Activated naive CD8-positive, alpha-beta T cell treated with anti-CD3 and anti-CD28 coated beads, Interleukin-2, amount 50 U/mL, for 24 hours (primary cell): Measurements from ENCODE around the gene PTPN5.

Experiments used
- ATAC-seq: fragments of 150-1000 bp; cut with Tn5 transposase; one replicate; pipeline ENCODE4 v1.10.0; 2021
- DNase-seq: peaks from one replicate; pipeline ENCODE4 v3.0.0; 2021
- H3K27ac Mint-ChIP-seq: one replicate; pipeline ENCODE4 v1.8.0; 2021; ENCODE audit warnings: mild to moderate bottlenecking, mixed read lengths
- H3K27me3 Mint-ChIP-seq: one replicate; pipeline ENCODE4 v1.8.0; 2021; ENCODE audit warnings: mixed read lengths
- H3K36me3 Mint-ChIP-seq: one replicate; pipeline ENCODE4 v1.8.0; 2021; ENCODE audit warnings: low read depth, mixed read lengths
- H3K4me1 Mint-ChIP-seq: one replicate; pipeline ENCODE4 v1.8.0; 2021; ENCODE audit warnings: mixed read lengths
- H3K4me3 Mint-ChIP-seq: one replicate; pipeline ENCODE4 v1.8.0; 2021; ENCODE audit warnings: mild to moderate bottlenecking, moderate library complexity, mixed read lengths
- H3K9me3 Mint-ChIP-seq: one replicate; pipeline ENCODE4 v1.8.0; 2021; ENCODE audit warnings: mixed read lengths

Gene PTPN5

DNA sequence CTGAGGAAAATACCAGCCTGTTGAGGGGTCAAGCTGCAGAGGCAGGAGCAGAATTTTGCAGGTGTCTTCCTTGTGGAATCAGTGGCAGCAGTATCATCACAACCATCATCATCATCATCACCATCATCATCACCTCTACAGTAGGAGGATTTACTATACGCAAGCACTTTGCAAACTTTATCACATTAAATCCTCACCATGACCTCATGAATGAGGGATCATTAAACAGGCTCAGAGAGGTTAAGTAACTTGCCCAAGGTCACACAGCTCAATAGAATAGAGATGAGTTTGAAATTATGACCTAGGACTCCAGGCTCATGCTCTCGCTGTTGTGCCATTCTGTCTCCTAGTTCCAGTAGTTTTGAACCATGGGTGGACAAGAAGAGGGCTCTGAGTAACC, 25.6 kb downstream of the PTPN5 start:
- no peaks in the 10 kb centered on the region for H3K36me3 Mint-ChIP-seq
- DNase-seq (no peak), ATAC-seq (no peak)
- H3K27ac Mint-ChIP-seq = no peak overlapping the region
- peaks cover 30% of the 10 kb centered on the region for H3K4me1 Mint-ChIP-seq
- H3K4me3 Mint-ChIP-seq = no peak overlapping the region
- H3K9me3 Mint-ChIP-seq = no peaks in the 10 kb centered on the region
- H3K27me3 Mint-ChIP-seq = peaks cover 8% of the 10 kb centered on the region

DNA sequence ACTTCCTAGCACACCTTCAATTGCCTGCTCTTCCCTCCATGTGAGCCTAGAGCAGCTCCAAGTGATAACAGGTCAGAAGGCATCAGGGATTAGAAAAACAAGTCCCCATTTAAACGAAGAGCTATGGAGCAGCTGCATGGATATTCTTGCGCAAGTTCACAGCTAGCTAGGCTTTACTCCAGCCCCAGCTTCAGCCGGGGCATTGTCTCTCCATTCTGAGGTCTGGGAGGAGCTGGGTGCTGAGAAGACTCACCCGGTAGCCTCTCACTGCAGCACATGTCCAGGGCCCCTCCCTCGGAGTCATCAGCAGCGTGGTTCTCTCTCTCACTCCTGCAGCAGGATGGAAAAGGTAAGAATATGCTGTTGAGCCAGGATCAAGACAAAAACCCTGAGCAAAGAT, 26.0 kb downstream of the PTPN5 start:
- H3K27ac Mint-ChIP-seq = no peak overlapping the region
- H3K27me3 Mint-ChIP-seq = peaks cover 8% of the 10 kb centered on the region
- DNase-seq = no peak
- H3K4me3 Mint-ChIP-seq = no peak overlapping the region
- H3K36me3 Mint-ChIP-seq = no peaks in the 10 kb centered on the region
- H3K9me3 Mint-ChIP-seq = no peaks in the 10 kb centered on the region
- no peak for ATAC-seq
- peaks cover 30% of the 10 kb centered on the region for H3K4me1 Mint-ChIP-seq

DNA sequence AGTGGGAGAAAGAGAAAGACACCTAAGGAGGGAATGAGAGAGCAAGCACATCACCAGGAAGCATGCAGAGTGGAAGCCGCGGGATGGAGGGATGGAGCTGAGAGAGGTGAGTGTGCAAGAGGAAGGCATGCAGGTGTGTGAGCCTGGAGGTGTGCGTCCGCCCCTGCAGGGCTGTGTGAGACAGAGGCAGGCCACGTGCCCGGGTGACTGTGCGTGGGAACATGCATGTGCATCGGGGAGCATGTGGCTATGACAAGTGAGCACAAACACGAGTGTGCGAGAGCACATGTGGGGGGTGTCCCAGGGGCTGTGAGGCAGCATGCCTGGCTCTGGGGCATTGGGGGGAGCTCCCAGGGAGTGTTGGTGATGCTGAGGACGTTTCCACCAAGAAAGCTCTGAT, 29.9 kb downstream of the PTPN5 start:
- Mint-ChIP-seq H3K4me3 (no peak overlapping the region), H3K27ac (no peak overlapping the region), H3K9me3 (no peaks in the 10 kb centered on the region), H3K36me3 (no peaks in the 10 kb centered on the region), H3K27me3 (peaks cover 5% of the 10 kb centered on the region), H3K4me1 (peaks cover 12% of the 10 kb centered on the region)
- DNase-seq = no peak
- ATAC-seq = no peak

DNA sequence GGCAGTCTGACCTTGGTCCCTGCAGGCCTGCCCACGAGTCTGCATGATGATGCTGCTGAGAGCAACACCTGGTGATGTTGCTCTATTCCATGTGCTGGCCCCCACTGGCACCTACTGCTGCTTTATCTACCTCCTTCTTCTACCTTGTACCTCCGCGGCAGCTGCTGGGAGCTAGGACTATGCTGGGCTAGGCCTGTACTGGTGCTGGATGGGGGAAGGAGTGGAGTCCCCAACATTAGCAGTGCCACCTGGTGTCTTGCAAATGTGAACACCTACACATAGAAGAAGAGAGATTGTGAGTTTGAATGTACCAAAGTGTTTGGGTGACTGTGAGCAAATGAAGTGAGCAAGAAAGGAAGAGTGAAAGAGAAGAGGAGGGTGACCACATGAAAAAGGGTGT, 30.5 kb downstream of the PTPN5 start:
- Mint-ChIP-seq H3K9me3 (no peaks in the 10 kb centered on the region), H3K4me1 (peaks cover 12% of the 10 kb centered on the region), H3K27me3 (peaks cover 5% of the 10 kb centered on the region), H3K36me3 (no peaks in the 10 kb centered on the region), H3K4me3 (no peak overlapping the region), H3K27ac (no peak overlapping the region)
- ATAC-seq (no peak), DNase-seq (no peak)

DNA sequence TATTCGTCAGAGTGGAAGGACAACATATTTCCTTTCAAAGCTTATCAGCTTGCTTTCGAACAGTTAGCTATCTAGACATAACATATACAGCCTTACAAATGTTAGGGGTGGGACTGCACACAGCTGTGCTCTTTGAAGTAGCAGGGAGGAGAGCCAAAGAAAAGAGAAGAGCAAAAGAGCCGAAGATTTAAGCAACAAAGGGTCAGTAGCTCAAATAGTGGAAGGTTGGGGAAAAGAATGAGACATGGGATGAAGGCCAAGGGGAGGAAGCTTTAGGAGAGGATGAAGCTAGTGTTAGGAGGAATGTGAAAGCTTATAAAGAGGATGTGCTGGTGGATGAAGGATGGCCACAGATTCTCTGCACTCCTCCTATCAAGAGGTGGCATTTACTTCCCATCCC, 33.8 kb downstream of the PTPN5 start:
- no peaks in the 10 kb centered on the region for H3K9me3 Mint-ChIP-seq
- no peak overlapping the region for H3K27ac Mint-ChIP-seq
- peaks cover 1% of the 10 kb centered on the region for H3K27me3 Mint-ChIP-seq
- DNase-seq = no peak
- H3K4me1 Mint-ChIP-seq = peaks cover 11% of the 10 kb centered on the region
- no peak overlapping the region for H3K4me3 Mint-ChIP-seq
- no peaks in the 10 kb centered on the region for H3K36me3 Mint-ChIP-seq
- no peak for ATAC-seq

DNA sequence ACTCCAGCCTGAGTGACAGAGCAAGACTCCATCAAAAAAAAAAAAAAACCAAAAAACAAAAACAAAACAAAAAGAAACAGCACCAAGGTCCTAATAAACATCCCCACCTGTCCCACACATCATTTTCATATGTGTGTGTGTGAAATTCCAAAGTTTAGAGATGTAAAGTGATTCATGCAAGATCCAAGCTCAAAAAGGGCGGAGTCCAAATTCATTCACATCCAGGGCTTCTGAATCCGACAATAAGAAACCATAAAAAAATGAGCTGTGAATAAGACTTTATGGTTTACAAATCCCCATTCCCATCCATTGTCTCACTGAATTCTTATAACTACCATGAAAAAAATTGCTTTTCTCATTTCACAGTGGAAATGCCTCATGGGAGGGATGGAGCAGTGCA, 34.7 kb downstream of the PTPN5 start:
- H3K4me1 Mint-ChIP-seq = peaks cover 11% of the 10 kb centered on the region
- no peaks in the 10 kb centered on the region for H3K9me3 Mint-ChIP-seq
- H3K4me3 Mint-ChIP-seq = no peak overlapping the region
- DNase-seq = no peak
- H3K27me3 Mint-ChIP-seq = peaks cover 5% of the 10 kb centered on the region
- H3K36me3 Mint-ChIP-seq = no peaks in the 10 kb centered on the region
- ATAC-seq = no peak
- no peak overlapping the region for H3K27ac Mint-ChIP-seq

DNA sequence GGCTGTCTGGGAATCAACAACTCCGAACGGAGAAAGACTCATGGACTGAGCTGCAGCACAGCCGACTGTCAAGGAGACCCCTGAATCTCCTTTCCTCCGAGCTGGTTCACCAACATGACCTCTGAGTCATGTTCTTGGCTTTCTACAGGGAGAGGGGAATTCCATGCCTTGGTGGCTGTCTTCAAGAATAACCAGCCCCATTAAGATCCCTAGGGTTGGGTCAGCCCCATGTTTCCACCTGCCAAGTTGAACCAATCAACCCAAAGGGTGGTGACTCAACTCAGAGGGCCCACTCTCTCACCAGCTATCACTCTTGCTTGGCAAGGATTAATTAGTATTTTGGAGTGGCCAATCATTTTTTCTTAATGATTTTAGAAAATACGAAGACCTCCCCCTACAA, 37.3 kb downstream of the PTPN5 start:
- H3K27ac Mint-ChIP-seq = no peak overlapping the region
- no peaks in the 10 kb centered on the region for H3K9me3 Mint-ChIP-seq
- no peak overlapping the region for H3K4me3 Mint-ChIP-seq
- H3K4me1 Mint-ChIP-seq = peaks cover 11% of the 10 kb centered on the region
- DNase-seq (peak; percentile 6), ATAC-seq (peak; percentile 87)
- H3K27me3 Mint-ChIP-seq = peaks cover 5% of the 10 kb centered on the region
- H3K36me3 Mint-ChIP-seq = no peaks in the 10 kb centered on the region

DNA sequence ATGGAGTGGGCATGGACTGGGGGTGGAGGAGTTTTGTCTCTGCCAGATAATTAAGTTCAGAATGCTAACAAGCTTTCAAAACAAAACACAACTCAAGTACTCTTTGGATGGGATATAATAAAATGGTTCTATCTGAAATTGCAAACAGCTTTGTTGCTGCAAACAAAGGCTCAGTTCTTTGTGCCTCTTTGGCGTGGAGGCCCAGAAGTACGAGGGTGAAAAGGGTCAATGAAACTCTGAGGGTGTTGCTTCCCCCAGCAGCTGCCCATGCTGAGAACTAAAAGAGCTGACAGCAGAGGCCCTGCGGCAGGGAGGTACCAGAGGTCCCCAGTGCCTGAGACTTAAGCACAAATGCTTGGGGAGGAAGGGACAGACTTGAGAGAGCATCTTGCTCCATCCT, 39.1 kb downstream of the PTPN5 start:
- Mint-ChIP-seq H3K36me3 (no peaks in the 10 kb centered on the region), H3K27ac (no peak overlapping the region), H3K27me3 (peaks cover 5% of the 10 kb centered on the region), H3K4me1 (peaks cover 11% of the 10 kb centered on the region), H3K9me3 (no peaks in the 10 kb centered on the region), H3K4me3 (no peak overlapping the region)
- DNase-seq = no peak
- no peak for ATAC-seq

DNA sequence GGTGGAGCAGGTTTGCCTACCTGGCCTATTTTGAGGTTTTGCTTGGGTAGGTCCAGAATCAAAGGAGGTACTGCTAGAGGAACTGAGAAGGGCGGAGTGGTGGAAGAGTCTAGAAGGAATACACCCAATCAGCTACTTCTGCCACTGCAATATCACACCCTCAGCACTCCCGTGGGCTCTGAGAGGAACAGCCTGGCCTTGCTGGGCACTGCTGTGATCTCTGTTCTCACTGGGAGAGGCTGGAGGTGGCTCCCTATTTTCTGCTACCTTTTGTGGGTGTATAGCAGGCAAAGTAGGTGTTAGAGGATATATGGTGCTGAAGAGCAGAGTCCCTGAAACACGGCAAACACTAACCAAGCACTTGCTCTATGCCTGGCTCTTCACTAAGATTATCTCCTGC, 40.7 kb downstream of the PTPN5 start:
- Mint-ChIP-seq H3K4me3 (no peak overlapping the region), H3K9me3 (no peaks in the 10 kb centered on the region), H3K36me3 (no peaks in the 10 kb centered on the region), H3K4me1 (peaks cover 11% of the 10 kb centered on the region), H3K27me3 (peaks cover 5% of the 10 kb centered on the region), H3K27ac (no peak overlapping the region)
- DNase-seq = no peak
- no peak for ATAC-seq

DNA sequence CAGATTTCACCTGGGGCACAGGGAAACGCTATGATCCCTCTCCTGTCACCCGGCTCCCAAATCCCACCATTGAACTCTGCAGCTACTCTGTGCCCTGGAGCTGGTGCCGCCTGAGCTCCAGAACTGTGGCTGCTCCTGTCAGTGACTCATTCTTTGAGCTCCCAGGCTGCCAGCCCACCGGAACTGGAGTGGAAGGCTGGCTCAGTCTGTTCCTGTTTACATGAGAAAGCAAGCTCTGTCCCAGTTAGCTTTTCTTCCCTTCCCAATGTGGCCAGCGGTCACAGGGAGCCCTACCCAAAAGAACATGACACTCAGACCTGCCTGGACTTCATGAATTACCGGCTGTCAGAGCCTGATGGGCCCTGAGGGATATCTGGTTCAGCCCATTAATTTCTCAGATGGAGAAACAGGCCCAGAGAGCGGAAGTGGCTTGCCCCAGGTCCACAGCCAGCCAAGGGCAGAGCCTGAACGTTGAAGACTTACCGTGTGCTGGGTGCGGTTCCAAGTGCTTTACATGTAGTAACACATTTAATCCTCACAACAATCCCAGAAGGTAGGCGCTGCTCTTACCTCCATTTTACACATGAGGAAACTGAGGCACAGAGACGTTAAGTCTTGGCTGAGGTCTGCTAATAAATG, 41.8 kb downstream of the PTPN5 start:
- H3K9me3 Mint-ChIP-seq = no peaks in the 10 kb centered on the region
- peaks cover 5% of the 10 kb centered on the region for H3K27me3 Mint-ChIP-seq
- no peak for ATAC-seq
- peaks cover 11% of the 10 kb centered on the region for H3K4me1 Mint-ChIP-seq
- no peak overlapping the region for H3K27ac Mint-ChIP-seq
- H3K36me3 Mint-ChIP-seq = no peaks in the 10 kb centered on the region
- DNase-seq = no peak
- H3K4me3 Mint-ChIP-seq = no peak overlapping the region

DNA sequence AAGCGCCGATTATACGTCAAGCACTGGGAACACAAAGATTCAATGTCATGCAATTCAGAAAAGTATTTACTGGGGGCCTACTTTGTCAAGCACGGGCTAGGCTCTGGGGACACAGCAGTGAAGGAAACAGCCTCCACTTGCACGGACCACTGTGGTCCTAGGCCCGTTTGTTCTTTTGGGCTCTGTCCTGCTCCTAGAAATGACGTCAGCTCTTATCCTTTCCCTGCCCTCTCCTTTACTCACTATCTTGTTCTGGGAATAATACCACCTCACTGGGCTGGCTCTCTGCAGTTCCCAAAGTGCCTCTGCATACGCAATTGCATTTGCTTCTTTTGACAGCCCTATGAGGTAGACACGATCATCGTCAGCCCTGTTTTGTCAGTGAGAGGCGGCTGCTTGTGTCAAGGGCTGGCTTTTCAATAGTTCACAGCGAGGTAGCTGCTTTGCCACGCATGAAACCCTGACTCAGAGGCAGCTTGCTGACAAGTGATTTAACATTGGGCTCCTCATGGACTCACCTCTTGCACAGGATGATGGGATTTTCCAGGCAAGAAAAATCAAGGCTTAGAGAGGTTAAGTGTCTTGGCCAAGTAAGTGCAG, 42.7 kb downstream of the PTPN5 start:
- no peaks in the 10 kb centered on the region for H3K36me3 Mint-ChIP-seq

DNA sequence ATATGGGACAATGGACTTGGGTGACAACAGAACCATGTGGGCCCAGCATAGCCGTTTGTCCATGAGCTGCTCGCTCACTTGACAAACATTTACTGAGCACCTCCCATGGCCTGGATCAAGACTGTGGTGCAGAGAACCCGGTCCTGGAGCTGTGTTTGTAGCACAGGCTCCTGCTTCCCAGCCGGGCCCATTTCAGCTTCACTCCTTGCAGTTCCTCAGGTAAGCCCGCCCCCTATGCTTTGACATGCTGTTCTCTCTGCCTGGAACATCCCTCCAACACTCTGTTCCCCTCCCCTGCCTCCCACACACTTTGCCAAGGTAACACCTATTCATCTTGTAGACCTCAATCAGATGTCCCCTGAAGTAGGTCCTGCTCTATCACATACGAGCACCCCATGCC, 46.3 kb downstream of the PTPN5 start:
- ATAC-seq = no peak
- no peaks in the 10 kb centered on the region for H3K36me3 Mint-ChIP-seq
- no peak overlapping the region for H3K4me3 Mint-ChIP-seq
- no peaks in the 10 kb centered on the region for H3K27me3 Mint-ChIP-seq
- H3K9me3 Mint-ChIP-seq = no peaks in the 10 kb centered on the region
- no peak overlapping the region for H3K27ac Mint-ChIP-seq
- no peak for DNase-seq
- H3K4me1 Mint-ChIP-seq = no peaks in the 10 kb centered on the region

More for the DNA sequence above, 42.7 kb downstream of the PTPN5 start:
- Mint-ChIP-seq H3K4me3 (no peak overlapping the region), H3K27ac (no peak overlapping the region), H3K9me3 (no peaks in the 10 kb centered on the region), H3K27me3 (peaks cover 4% of the 10 kb centered on the region), H3K4me1 (peaks cover 2% of the 10 kb centered on the region)
- ATAC-seq = no peak
- DNase-seq = no peak

DNA sequence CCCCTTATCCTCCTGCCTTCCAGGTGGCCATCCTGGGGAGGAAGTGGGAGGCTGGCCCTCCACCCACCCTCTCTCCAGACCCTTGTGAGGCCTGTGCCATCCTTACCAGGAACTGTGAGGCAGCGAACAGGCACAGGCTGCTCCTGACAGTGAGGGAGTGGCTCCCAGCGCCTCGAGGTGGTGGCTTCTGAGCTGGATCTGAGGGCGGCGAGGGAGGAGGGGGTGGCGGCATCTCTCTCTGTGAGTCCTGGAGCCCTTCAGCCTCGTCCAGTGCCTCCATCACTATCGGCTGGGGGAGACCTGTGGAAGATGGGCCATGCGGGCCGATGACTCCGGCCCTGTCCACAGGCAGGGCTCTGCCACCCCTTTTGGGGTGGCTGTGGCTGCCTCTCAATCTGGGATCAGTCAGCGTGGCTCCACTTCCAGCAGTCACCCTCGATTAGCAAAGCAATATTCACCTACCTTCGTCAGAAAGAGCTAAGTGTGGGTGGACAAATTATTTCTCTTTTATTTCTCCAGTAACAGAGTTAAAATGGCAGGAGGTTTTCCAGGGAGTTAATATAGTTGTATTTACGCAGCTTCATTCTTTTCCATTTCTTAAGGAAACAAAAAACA, 47.6 kb downstream of the PTPN5 start:
- DNase-seq = no peak
- H3K4me1 Mint-ChIP-seq = no peaks in the 10 kb centered on the region
- no peak overlapping the region for H3K4me3 Mint-ChIP-seq
- H3K27me3 Mint-ChIP-seq = no peaks in the 10 kb centered on the region
- H3K27ac Mint-ChIP-seq = no peak overlapping the region
- no peaks in the 10 kb centered on the region for H3K36me3 Mint-ChIP-seq
- no peaks in the 10 kb centered on the region for H3K9me3 Mint-ChIP-seq
- ATAC-seq = no peak

DNA sequence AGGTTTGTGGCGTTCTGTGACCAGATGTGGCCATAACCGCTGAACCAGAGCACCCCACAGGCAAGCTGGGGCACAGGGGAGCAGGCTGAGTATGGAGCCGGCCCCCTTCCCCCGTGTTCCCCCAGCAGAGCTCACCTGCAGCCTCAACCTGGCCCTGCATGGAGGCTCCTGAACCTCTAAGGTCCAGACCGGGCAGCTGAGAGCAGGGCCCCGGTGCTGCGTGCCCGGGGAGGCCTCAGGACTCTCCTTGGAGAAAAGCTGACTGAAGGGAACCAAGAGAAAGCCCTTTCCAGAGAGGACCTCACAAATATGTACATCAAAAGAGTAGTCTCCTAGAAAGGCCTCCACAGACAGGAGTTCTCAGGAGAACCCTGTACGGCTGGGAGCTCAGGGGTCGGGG, 48.2 kb downstream of the PTPN5 start:
- DNase-seq (no peak), ATAC-seq (no peak)
- H3K4me3 Mint-ChIP-seq = no peak overlapping the region
- H3K4me1 Mint-ChIP-seq = no peaks in the 10 kb centered on the region
- no peaks in the 10 kb centered on the region for H3K36me3 Mint-ChIP-seq
- no peak overlapping the region for H3K27ac Mint-ChIP-seq
- H3K9me3 Mint-ChIP-seq = no peaks in the 10 kb centered on the region
- H3K27me3 Mint-ChIP-seq = no peaks in the 10 kb centered on the region

DNA sequence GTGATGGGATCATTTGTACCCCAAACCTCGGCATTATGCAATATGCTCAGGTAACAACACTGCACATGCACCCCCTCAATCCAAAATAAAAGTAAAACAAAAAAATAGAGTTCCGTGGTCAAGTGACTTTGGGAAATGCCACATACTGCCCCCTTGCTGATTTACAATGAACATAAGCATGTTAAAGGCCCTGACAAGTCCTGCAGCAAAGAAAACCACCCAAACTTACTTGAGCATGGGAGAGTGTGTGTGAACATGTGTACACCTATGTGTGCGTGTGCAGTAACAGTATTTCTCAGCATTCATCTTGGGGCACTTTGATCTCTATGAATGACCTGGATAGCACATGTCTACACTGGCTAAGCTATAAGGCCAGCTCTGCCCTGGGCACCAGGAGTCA, 49.8 kb downstream of the PTPN5 start:
- no peak for DNase-seq
- H3K27ac Mint-ChIP-seq = no peak overlapping the region
- H3K27me3 Mint-ChIP-seq = no peaks in the 10 kb centered on the region
- no peaks in the 10 kb centered on the region for H3K36me3 Mint-ChIP-seq
- H3K9me3 Mint-ChIP-seq = no peaks in the 10 kb centered on the region
- no peaks in the 10 kb centered on the region for H3K4me1 Mint-ChIP-seq
- ATAC-seq = no peak
- no peak overlapping the region for H3K4me3 Mint-ChIP-seq
